Measurements from ENCODE around the gene USP13.

DNA sequence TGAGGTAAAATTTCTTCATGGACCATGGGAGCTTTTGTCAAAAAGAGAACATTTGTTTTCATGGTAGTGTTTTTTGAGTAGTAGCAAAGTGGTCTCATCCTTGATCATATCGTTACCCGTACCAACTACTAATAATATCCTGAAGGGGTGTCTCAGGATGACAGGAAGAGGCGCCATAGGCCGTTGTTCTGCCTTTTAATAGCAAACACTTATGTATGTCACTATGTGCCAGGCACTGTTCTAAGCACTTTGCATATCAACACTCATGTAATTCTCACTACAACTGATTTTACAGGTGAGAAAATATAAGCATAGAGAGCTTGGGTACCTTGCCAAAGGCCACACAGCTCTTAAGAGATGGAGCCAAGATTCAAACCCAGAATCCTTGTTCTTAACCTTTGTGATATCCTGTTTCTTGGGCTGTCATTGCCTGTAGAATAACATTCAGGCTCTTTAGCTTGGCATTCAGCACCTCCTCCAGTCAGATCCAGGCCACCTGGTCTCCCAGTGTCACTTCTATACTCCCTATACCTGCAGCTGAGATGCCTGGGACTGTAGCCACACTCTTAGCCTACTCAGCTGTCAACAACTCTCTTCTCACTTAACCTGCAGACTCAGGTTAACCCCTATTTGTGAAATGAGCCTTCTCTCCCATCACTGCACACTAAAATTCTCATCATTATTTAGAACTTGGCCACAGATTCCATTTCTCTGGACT is 113.7 kb downstream of the USP13 start:
- no peak for TF ChIP-seq ERF (CRISPR knock-in tag; IDR thresholded peaks at IDR 0.05)
- TF ChIP-seq, protein P1, sequence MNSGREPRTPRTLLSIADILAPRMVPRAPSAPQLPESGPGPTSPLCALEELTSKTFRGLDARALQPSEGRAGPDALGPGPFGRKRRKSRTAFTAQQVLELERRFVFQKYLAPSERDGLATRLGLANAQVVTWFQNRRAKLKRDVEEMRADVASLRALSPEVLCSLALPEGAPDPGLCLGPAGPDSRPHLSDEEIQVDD (CRISPR knock-in tag; IDR thresholded peaks at IDR 0.05; ENCODE audit: borderline replicate concordance) = no peak
- TF ChIP-seq, protein P2, sequence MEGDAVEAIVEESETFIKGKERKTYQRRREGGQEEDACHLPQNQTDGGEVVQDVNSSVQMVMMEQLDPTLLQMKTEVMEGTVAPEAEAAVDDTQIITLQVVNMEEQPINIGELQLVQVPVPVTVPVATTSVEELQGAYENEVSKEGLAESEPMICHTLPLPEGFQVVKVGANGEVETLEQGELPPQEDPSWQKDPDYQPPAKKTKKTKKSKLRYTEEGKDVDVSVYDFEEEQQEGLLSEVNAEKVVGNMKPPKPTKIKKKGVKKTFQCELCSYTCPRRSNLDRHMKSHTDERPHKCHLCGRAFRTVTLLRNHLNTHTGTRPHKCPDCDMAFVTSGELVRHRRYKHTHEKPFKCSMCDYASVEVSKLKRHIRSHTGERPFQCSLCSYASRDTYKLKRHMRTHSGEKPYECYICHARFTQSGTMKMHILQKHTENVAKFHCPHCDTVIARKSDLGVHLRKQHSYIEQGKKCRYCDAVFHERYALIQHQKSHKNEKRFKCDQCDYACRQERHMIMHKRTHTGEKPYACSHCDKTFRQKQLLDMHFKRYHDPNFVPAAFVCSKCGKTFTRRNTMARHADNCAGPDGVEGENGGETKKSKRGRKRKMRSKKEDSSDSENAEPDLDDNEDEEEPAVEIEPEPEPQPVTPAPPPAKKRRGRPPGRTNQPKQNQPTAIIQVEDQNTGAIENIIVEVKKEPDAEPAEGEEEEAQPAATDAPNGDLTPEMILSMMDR (CRISPR knock-in tag; IDR thresholded peaks at IDR 0.05) = no peak
- no peak for TF ChIP-seq ZNF317 (CRISPR knock-in tag; IDR thresholded peaks at IDR 0.05)
- no peak for TF ChIP-seq SYNCRIP (IDR thresholded peaks at IDR 0.05; ENCODE audit: insufficient read depth, low read depth, low read length)
- TF ChIP-seq FOXK1 (CRISPR knock-in tag; IDR thresholded peaks at IDR 0.05; ENCODE audit: borderline replicate concordance, low read depth) = no peak
- no peak for TF ChIP-seq ZNF768 (CRISPR knock-in tag; IDR thresholded peaks at IDR 0.05)
- TF ChIP-seq, protein P3, sequence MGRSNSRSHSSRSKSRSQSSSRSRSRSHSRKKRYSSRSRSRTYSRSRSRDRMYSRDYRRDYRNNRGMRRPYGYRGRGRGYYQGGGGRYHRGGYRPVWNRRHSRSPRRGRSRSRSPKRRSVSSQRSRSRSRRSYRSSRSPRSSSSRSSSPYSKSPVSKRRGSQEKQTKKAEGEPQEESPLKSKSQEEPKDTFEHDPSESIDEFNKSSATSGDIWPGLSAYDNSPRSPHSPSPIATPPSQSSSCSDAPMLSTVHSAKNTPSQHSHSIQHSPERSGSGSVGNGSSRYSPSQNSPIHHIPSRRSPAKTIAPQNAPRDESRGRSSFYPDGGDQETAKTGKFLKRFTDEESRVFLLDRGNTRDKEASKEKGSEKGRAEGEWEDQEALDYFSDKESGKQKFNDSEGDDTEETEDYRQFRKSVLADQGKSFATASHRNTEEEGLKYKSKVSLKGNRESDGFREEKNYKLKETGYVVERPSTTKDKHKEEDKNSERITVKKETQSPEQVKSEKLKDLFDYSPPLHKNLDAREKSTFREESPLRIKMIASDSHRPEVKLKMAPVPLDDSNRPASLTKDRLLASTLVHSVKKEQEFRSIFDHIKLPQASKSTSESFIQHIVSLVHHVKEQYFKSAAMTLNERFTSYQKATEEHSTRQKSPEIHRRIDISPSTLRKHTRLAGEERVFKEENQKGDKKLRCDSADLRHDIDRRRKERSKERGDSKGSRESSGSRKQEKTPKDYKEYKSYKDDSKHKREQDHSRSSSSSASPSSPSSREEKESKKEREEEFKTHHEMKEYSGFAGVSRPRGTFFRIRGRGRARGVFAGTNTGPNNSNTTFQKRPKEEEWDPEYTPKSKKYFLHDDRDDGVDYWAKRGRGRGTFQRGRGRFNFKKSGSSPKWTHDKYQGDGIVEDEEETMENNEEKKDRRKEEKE (IDR thresholded peaks at IDR 0.05) = no peak
- no peak for TF ChIP-seq ELF1 (CRISPR knock-in tag; IDR thresholded peaks at IDR 0.05)

All from HepG2 (cell line).